Loucy (cell line): ENCODE measurements around the gene BRMS1.

Experiments
- H2AFZ ChIP-seq: fragments of 200-600 bp; sonication (generic); 2 replicates; pipeline ENCODE4 v1.6.0; 2016; ENCODE audit warnings: antibody characterized with exemption, mild to moderate bottlenecking, low read length, moderate library complexity
- H3F3A ChIP-seq: fragments of 200-600 bp; 2 replicates; pipeline ENCODE4 v1.6.0; 2016; ENCODE audit warnings: antibody characterized with exemption, low read depth, mild to moderate bottlenecking
- H3K27me3 ChIP-seq: fragments of 200-600 bp; sonication (generic); 2 replicates; pipeline ENCODE4 v1.6.1; 2014; ENCODE audit warnings: low read length, mild to moderate bottlenecking; ENCODE audit not compliant: insufficient read depth, poor library complexity, severe bottlenecking
- H3K36me3 ChIP-seq: fragments of 200-600 bp; sonication (generic); 2 replicates; pipeline ENCODE4 v1.6.1; 2016; ENCODE audit warnings: low read length; ENCODE audit not compliant: insufficient read depth
- H3K4me1 ChIP-seq: fragments of 200-600 bp; sonication (generic); 2 replicates; pipeline ENCODE4 v1.5.1; 2014; ENCODE audit warnings: low read length, mild to moderate bottlenecking; ENCODE audit not compliant: insufficient read depth, poor library complexity, severe bottlenecking
- H3K4me2 ChIP-seq: fragments of 200-600 bp; sonication (generic); 2 replicates; pipeline ENCODE4 v1.6.0; 2014; ENCODE audit warnings: antibody characterized with exemption, low read length, low read depth, mild to moderate bottlenecking; ENCODE audit not compliant: poor library complexity, severe bottlenecking
- H3K4me3 ChIP-seq: fragments of 200-600 bp; sonication (generic); 2 replicates; pipeline ENCODE4 v1.5.1; 2014; ENCODE audit warnings: low read length, mild to moderate bottlenecking, mixed read lengths; ENCODE audit not compliant: poor library complexity, severe bottlenecking
- H3K79me2 ChIP-seq: fragments of 200-600 bp; sonication (generic); 2 replicates; pipeline ENCODE4 v1.6.1; 2014; ENCODE audit warnings: low read length; ENCODE audit not compliant: insufficient read depth
- H3K9ac ChIP-seq: fragments of 200-600 bp; sonication (generic); 2 replicates; pipeline ENCODE4 v1.6.0; 2014; ENCODE audit warnings: mild to moderate bottlenecking, low read depth, low read length, moderate library complexity; ENCODE audit not compliant: poor library complexity, severe bottlenecking
- H3K9me2 ChIP-seq: fragments of 200-600 bp; sonication (generic); replicated peaks from 2 replicates; pipeline ENCODE4 v1.6.1; 2016; ENCODE audit warnings: low read depth, low read length, mixed read lengths
- H3K9me3 ChIP-seq: fragments of 200-600 bp; sonication (generic); 2 replicates; pipeline ENCODE4 v1.6.1; 2014; ENCODE audit warnings: mild to moderate bottlenecking, antibody characterized with exemption, low read length, low read depth; ENCODE audit not compliant: insufficient read depth
- H4K20me1 ChIP-seq: fragments of 200-600 bp; sonication (generic); 2 replicates; pipeline ENCODE4 v1.6.0; 2014; ENCODE audit warnings: antibody characterized with exemption, low read length, mild to moderate bottlenecking; ENCODE audit not compliant: insufficient read depth, poor library complexity, severe bottlenecking
- CTCF ChIP-seq: fragments of 200-600 bp; sonication (generic); conservative IDR thresholded peaks from 2 replicates; pipeline ENCODE4 v1.5.1; 2014; ENCODE audit warnings: mild to moderate bottlenecking, antibody characterized with exemption, low read length
- EZH2phosphoT487 ChIP-seq: fragments of 200-600 bp; IDR thresholded peaks from 2 replicates; pipeline ENCODE4 v1.6.1; 2018; ENCODE audit warnings: antibody characterized with exemption, mild to moderate bottlenecking, moderate library complexity, borderline replicate concordance

BRMS1 gene

GRCh38 chr11:66310324-66310723 is 34.6 kb downstream of the BRMS1 start:
- Histone ChIP-seq H3K4me2 (no peak overlapping the region), H3K4me1 (peaks cover 18% of the 10 kb centered on the region), H3F3A (no peaks in the 10 kb centered on the region), H3K9me3 (no peaks in the 10 kb centered on the region), H3K27me3 (no peaks in the 10 kb centered on the region), H2AFZ (no peak overlapping the region), H3K4me3 (no peak overlapping the region), H3K79me2 (no peaks in the 10 kb centered on the region), H3K9ac (no peak overlapping the region), H3K36me3 (no peaks in the 10 kb centered on the region), H3K9me2 (no peaks in the 10 kb centered on the region), H4K20me1 (no peaks in the 10 kb centered on the region)
- TF ChIP-seq CTCF (no peak), EZH2phosphoT487 (no peak)

- Histone ChIP-seq H3F3A (no peaks in the 10 kb centered on the region), H3K4me2 (no peak overlapping the region), H3K36me3 (no peaks in the 10 kb centered on the region), H3K9me3 (no peaks in the 10 kb centered on the region), H3K4me1 (peaks cover 16% of the 10 kb centered on the region), H3K4me3 (no peak overlapping the region), H3K79me2 (no peaks in the 10 kb centered on the region), H2AFZ (no peak overlapping the region), H3K9me2 (no peaks in the 10 kb centered on the region), H3K9ac (no peak overlapping the region), H3K27me3 (no peaks in the 10 kb centered on the region), H4K20me1 (no peaks in the 10 kb centered on the region)
- TF ChIP-seq EZH2phosphoT487 (no peak), CTCF (no peak)
Observed at GRCh38 chr11:66309475-66309874, 35.4 kb downstream of the BRMS1 start.

- H3K27me3 ChIP-seq, result no peaks in the 10 kb centered on the region
- no peaks in the 10 kb centered on the region for H3K9me3 ChIP-seq
- H3K9me2 ChIP-seq, result no peaks in the 10 kb centered on the region
- no peak overlapping the region for H3K4me3 ChIP-seq
- H3K9ac ChIP-seq, result no peak overlapping the region
- no peaks in the 10 kb centered on the region for H3K79me2 ChIP-seq
- H3F3A ChIP-seq, result no peaks in the 10 kb centered on the region
- H4K20me1 ChIP-seq, result no peaks in the 10 kb centered on the region
- no peaks in the 10 kb centered on the region for H3K36me3 ChIP-seq
- H3K4me2 ChIP-seq, result no peak overlapping the region
- no peaks in the 10 kb centered on the region for H3K4me1 ChIP-seq
- no peak for TF ChIP-seq CTCF
- no peak for TF ChIP-seq EZH2phosphoT487
- no peak overlapping the region for H2AFZ ChIP-seq
Observed at GRCh38 chr11:66302656-66303055, 42.2 kb downstream of the BRMS1 start.
